ENCODE data around the gene KLRF2.
A peak's percentile ranks its signal among the peaks of the same experiment; 100 is the strongest.

KLRF2 gene

DNA sequence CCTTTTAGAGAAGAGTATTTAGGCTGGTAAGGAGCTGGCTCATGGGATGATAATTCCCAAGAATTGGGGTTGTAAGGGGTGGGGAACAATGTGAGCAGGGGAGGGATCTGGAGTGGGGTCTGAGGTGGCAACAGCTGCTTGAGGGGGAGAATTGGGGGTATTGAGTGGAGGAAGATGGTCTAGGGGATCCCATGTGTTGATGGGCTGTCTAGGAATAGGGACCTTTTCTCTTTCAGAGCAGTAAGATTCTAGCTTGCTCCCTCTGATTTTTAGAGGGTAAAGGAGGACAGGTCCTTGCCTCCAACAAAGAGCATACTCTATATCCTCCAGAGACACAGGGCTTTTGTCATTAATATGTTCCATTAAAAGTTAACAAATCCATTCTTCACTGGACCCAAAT lies 28.4 kb downstream of the KLRF2 start:
- Histone ChIP-seq H3K36me3 (ENCODE audit: insufficient read depth, low read length) (no peaks in the 10 kb centered on the region), H3K27ac (ENCODE audit: low read depth, low read length) (no peak overlapping the region), H3K4me3 (ENCODE audit: low read depth, low read length) (no peak overlapping the region), H3K4me1 (ENCODE audit: control insufficient read depth, insufficient read depth, low read length, unreplicated experiment) (no peaks in the 10 kb centered on the region), H3K27me3 (ENCODE audit: insufficient read depth, low read length) (peaks cover 13% of the 10 kb centered on the region; the same call in 1 of the 2 replicates), H2AFZ (ENCODE audit: low read length, unreplicated experiment) (no peak overlapping the region), H3K79me2 (ENCODE audit: control insufficient read depth, insufficient read depth, low read length, unreplicated experiment) (no peaks in the 10 kb centered on the region)

- H3K4me3 ChIP-seq (ENCODE audit: low read depth, low read length), result no peak overlapping the region
Observed at GRCh38 chr12:9910716-9911421, 29.6 kb downstream of the KLRF2 start.

DNA sequence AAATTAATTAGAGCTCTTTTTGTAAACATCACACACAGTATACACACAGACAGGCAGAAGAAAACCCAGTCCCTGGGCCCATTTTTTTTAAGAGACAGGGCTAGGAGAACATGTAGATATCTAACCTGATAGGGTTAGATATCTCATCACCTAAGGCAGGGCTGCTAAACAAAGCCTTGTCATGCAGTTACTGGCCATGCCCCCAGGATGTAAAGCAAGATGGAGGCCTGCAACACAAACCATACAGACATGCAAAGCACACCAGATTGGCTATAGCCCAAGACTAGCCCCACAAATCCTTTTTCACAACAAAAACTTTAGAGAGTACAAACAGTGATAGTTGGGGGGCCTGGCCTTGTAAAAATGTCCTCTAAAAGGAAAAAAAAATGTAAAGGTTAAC lies 30.4 kb downstream of the KLRF2 start:
- Histone ChIP-seq H3K27me3 (ENCODE audit: insufficient read depth, low read length) (peaks cover 9% of the 10 kb centered on the region; the same call in 1 of the 2 replicates), H3K36me3 (ENCODE audit: insufficient read depth, low read length) (no peaks in the 10 kb centered on the region), H2AFZ (ENCODE audit: low read length, unreplicated experiment) (no peak overlapping the region), H3K79me2 (ENCODE audit: control insufficient read depth, insufficient read depth, low read length, unreplicated experiment) (no peaks in the 10 kb centered on the region), H3K4me1 (ENCODE audit: control insufficient read depth, insufficient read depth, low read length, unreplicated experiment) (no peaks in the 10 kb centered on the region), H3K4me3 (ENCODE audit: low read depth, low read length) (no peak overlapping the region), H3K27ac (ENCODE audit: low read depth, low read length) (no peak overlapping the region)

More at GRCh38 chr12:9910716-9911421, 29.6 kb downstream of the KLRF2 start:
- H3K36me3 ChIP-seq (ENCODE audit: insufficient read depth, low read length), result no peaks in the 10 kb centered on the region
- H2AFZ ChIP-seq (ENCODE audit: low read length, unreplicated experiment), result no peak overlapping the region
- no peaks in the 10 kb centered on the region for H3K79me2 ChIP-seq (ENCODE audit: control insufficient read depth, insufficient read depth, low read length, unreplicated experiment)
- H3K27me3 ChIP-seq (ENCODE audit: insufficient read depth, low read length), result peaks cover 13% of the 10 kb centered on the region; the same call in 1 of the 2 replicates
- H3K4me1 ChIP-seq (ENCODE audit: control insufficient read depth, insufficient read depth, low read length, unreplicated experiment), result no peaks in the 10 kb centered on the region
- no peak overlapping the region for H3K27ac ChIP-seq (ENCODE audit: low read depth, low read length)

- Histone ChIP-seq H3K79me2 (ENCODE audit: control insufficient read depth, insufficient read depth, low read length, unreplicated experiment) (no peaks in the 10 kb centered on the region), H3K4me1 (ENCODE audit: control insufficient read depth, insufficient read depth, low read length, unreplicated experiment) (no peaks in the 10 kb centered on the region), H3K36me3 (ENCODE audit: insufficient read depth, low read length) (no peaks in the 10 kb centered on the region), H3K4me3 (ENCODE audit: low read depth, low read length) (no peak overlapping the region), H2AFZ (ENCODE audit: low read length, unreplicated experiment) (no peak overlapping the region), H3K27ac (ENCODE audit: low read depth, low read length) (no peak overlapping the region), H3K27me3 (ENCODE audit: insufficient read depth, low read length) (peaks cover 24% of the 10 kb centered on the region)
Observed at GRCh38 chr12:9919443-9919842, 38.2 kb downstream of the KLRF2 start.

DNA sequence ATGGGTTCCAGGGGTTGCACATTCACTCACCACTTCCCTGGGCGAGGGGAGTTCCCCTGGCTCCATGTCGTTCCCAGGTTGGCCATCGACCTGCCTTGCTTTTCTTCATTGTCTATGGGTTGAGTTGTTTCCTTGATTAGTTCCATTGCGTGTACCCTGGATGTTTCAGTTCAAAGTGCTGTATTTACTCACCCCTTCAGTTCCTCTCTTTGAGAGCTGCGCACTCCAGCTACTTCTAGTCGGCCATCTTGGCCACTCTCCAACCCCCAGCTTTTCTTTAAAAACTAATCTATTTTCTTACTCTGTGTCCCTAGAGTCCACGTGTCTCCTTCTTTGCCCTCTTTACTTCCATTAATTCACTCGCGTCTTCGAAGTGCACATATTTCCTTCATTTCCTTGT lies 39.2 kb downstream of the KLRF2 start:
- H3K27ac ChIP-seq (ENCODE audit: low read depth, low read length), result no peak overlapping the region
- peaks cover 24% of the 10 kb centered on the region for H3K27me3 ChIP-seq (ENCODE audit: insufficient read depth, low read length)
- H3K4me1 ChIP-seq (ENCODE audit: control insufficient read depth, insufficient read depth, low read length, unreplicated experiment), result no peaks in the 10 kb centered on the region
- no peak overlapping the region for H2AFZ ChIP-seq (ENCODE audit: low read length, unreplicated experiment)
- H3K36me3 ChIP-seq (ENCODE audit: insufficient read depth, low read length), result no peaks in the 10 kb centered on the region
- H3K79me2 ChIP-seq (ENCODE audit: control insufficient read depth, insufficient read depth, low read length, unreplicated experiment), result no peaks in the 10 kb centered on the region
- no peak overlapping the region for H3K4me3 ChIP-seq (ENCODE audit: low read depth, low read length)

DNA sequence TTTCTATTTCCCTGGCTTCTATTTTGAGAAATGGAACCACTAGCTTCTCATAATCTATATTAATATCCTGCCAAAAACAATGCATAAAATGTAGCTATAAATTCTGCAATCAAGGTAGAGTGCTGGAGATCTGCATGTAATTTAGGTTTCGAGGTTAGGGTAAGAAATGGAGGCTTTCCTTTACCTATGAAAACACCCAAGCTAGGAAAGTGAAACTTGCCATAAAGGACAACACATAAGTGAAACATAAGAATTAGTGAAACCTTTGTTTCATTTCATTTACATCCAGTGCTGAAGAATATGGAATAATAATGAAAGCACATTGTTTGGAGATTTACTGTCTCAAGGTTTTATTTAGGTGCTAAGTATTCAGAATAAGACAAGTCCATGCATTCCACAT lies 41.1 kb downstream of the KLRF2 start:
- H3K79me2 ChIP-seq (ENCODE audit: control insufficient read depth, insufficient read depth, low read length, unreplicated experiment), result no peaks in the 10 kb centered on the region
- H3K36me3 ChIP-seq (ENCODE audit: insufficient read depth, low read length), result no peaks in the 10 kb centered on the region
- H2AFZ ChIP-seq (ENCODE audit: low read length, unreplicated experiment), result no peak overlapping the region
- no peaks in the 10 kb centered on the region for H3K4me1 ChIP-seq (ENCODE audit: control insufficient read depth, insufficient read depth, low read length, unreplicated experiment)
- H3K27ac ChIP-seq (ENCODE audit: low read depth, low read length), result no peak overlapping the region
- peaks cover 20% of the 10 kb centered on the region for H3K27me3 ChIP-seq (ENCODE audit: insufficient read depth, low read length)
- no peak overlapping the region for H3K4me3 ChIP-seq (ENCODE audit: low read depth, low read length)

GRCh38 chr12:9925705-9926393 lies 44.6 kb downstream of the KLRF2 start:
- Histone ChIP-seq H3K27ac (ENCODE audit: low read depth, low read length) (no peak overlapping the region), H3K27me3 (ENCODE audit: insufficient read depth, low read length) (no peaks in the 10 kb centered on the region), H3K4me3 (ENCODE audit: low read depth, low read length) (peak overlapping the region; percentile 56), H3K4me1 (ENCODE audit: control insufficient read depth, insufficient read depth, low read length, unreplicated experiment) (no peaks in the 10 kb centered on the region), H2AFZ (ENCODE audit: low read length, unreplicated experiment) (peak overlapping the region; percentile 63), H3K36me3 (ENCODE audit: insufficient read depth, low read length) (no peaks in the 10 kb centered on the region), H3K79me2 (ENCODE audit: control insufficient read depth, insufficient read depth, low read length, unreplicated experiment) (no peaks in the 10 kb centered on the region)

GRCh38 chr12:9926876-9927275 lies 45.6 kb downstream of the KLRF2 start:
- Histone ChIP-seq H3K4me1 (ENCODE audit: control insufficient read depth, insufficient read depth, low read length, unreplicated experiment) (no peaks in the 10 kb centered on the region), H3K27me3 (ENCODE audit: insufficient read depth, low read length) (peaks cover 10% of the 10 kb centered on the region; the same call in 1 of the 2 replicates), H3K4me3 (ENCODE audit: low read depth, low read length) (no peak overlapping the region), H3K79me2 (ENCODE audit: control insufficient read depth, insufficient read depth, low read length, unreplicated experiment) (no peaks in the 10 kb centered on the region), H3K36me3 (ENCODE audit: insufficient read depth, low read length) (no peaks in the 10 kb centered on the region), H3K27ac (ENCODE audit: low read depth, low read length) (no peak overlapping the region), H2AFZ (ENCODE audit: low read length, unreplicated experiment) (no peak overlapping the region)

GRCh38 chr12:9928607-9929006 lies 47.3 kb downstream of the KLRF2 start:
- no peak overlapping the region for H3K27ac ChIP-seq (ENCODE audit: low read depth, low read length)
- no peaks in the 10 kb centered on the region for H3K79me2 ChIP-seq (ENCODE audit: control insufficient read depth, insufficient read depth, low read length, unreplicated experiment)
- H3K36me3 ChIP-seq (ENCODE audit: insufficient read depth, low read length), result no peaks in the 10 kb centered on the region
- H3K27me3 ChIP-seq (ENCODE audit: insufficient read depth, low read length), result peaks cover 17% of the 10 kb centered on the region; the same call in 1 of the 2 replicates
- H3K4me1 ChIP-seq (ENCODE audit: control insufficient read depth, insufficient read depth, low read length, unreplicated experiment), result no peaks in the 10 kb centered on the region
- H3K4me3 ChIP-seq (ENCODE audit: low read depth, low read length), result no peak overlapping the region
- no peak overlapping the region for H2AFZ ChIP-seq (ENCODE audit: low read length, unreplicated experiment)

- Histone ChIP-seq H3K27me3 (ENCODE audit: insufficient read depth, low read length) (peaks cover 17% of the 10 kb centered on the region; the same call in 1 of the 2 replicates), H3K4me1 (ENCODE audit: control insufficient read depth, insufficient read depth, low read length, unreplicated experiment) (no peaks in the 10 kb centered on the region), H3K4me3 (ENCODE audit: low read depth, low read length) (no peak overlapping the region), H2AFZ (ENCODE audit: low read length, unreplicated experiment) (no peak overlapping the region), H3K36me3 (ENCODE audit: insufficient read depth, low read length) (no peaks in the 10 kb centered on the region), H3K27ac (ENCODE audit: low read depth, low read length) (no peak overlapping the region), H3K79me2 (ENCODE audit: control insufficient read depth, insufficient read depth, low read length, unreplicated experiment) (no peaks in the 10 kb centered on the region)
Observed at GRCh38 chr12:9931245-9931644, 50.0 kb downstream of the KLRF2 start.

- Histone ChIP-seq H3K4me1 (ENCODE audit: control insufficient read depth, insufficient read depth, low read length, unreplicated experiment) (no peaks in the 10 kb centered on the region), H3K79me2 (ENCODE audit: control insufficient read depth, insufficient read depth, low read length, unreplicated experiment) (no peaks in the 10 kb centered on the region), H3K27ac (ENCODE audit: low read depth, low read length) (no peak within 1 kb of the TSS), H3K36me3 (ENCODE audit: insufficient read depth, low read length) (no peaks in the 10 kb centered on the region), H2AFZ (ENCODE audit: low read length, unreplicated experiment) (no peak within 1 kb of the TSS), H3K27me3 (ENCODE audit: insufficient read depth, low read length) (peaks cover 17% of the 10 kb centered on the region; the same call in 1 of the 2 replicates), H3K4me3 (ENCODE audit: low read depth, low read length) (no peak within 1 kb of the TSS)
Observed at GRCh38 chr12:9932270-9932669, 51.0 kb downstream of the KLRF2 start, which contains the start of gene CLEC2A. TSS of gene CLEC2A (minus strand) at chr12:9932370. CDS start at chr12:9932329, 41 bp downstream.

All from ACC112 (cell line).